CD4-positive, alpha-beta T cell treated with Interleukin-15 for 4 hours (primary cell): Measurements from ENCODE around the gene SLC17A2.

Source experiments
- DNase-seq: peaks from one replicate; pipeline ENCODE4 v3.0.0-alpha.2; 2020; ENCODE audit warnings: low spot score

The SLC17A2 gene

GRCh38 chr6:25883536-25883935 is 47.0 kb downstream of the SLC17A2 start:
- no peak for DNase-seq

GRCh38 chr6:25882051-25882496 is 48.4 kb downstream of the SLC17A2 start:
- peak; percentile 59 for DNase-seq

- no peak for DNase-seq
Observed at GRCh38 chr6:25880601-25881000, 49.9 kb downstream of the SLC17A2 start.

- DNase-seq: no peak
Observed at GRCh38 chr6:25878721-25879322, 51.7 kb downstream of the SLC17A2 start.

- DNase-seq: no peak
Observed at GRCh38 chr6:25875926-25876602, 54.4 kb downstream of the SLC17A2 start.

- no peak for DNase-seq
Observed at GRCh38 chr6:25875563-25875905, 55.0 kb downstream of the SLC17A2 start.

GRCh38 chr6:25874822-25875562 is 55.5 kb downstream of the SLC17A2 start:
- DNase-seq: peak; percentile 37

- DNase-seq: no peak
Observed at GRCh38 chr6:25874118-25874517, 56.4 kb downstream of the SLC17A2 start, which contains the start of gene SLC17A3. Gene SLC17A3, minus strand, starts transcription at chr6:25874243. Its CDS starts 5,856 bp downstream, at chr6:25868387.

- DNase-seq: peak; percentile 42
Observed at GRCh38 chr6:25872814-25873213, 57.7 kb downstream of the SLC17A2 start.

- DNase-seq: no peak
Observed at GRCh38 chr6:25869840-25870239, 60.7 kb downstream of the SLC17A2 start.

- no peak for DNase-seq
Observed at GRCh38 chr6:25868436-25869183, 61.9 kb downstream of the SLC17A2 start.

GRCh38 chr6:25866011-25866410 is 64.5 kb downstream of the SLC17A2 start:
- DNase-seq: peak; percentile 37

- DNase-seq: no peak
Observed at GRCh38 chr6:25863360-25863759, 67.1 kb downstream of the SLC17A2 start.
